Immature natural killer cell (primary cell): ENCODE measurements around the gene ZBTB20. TPM values are rescaled to one million over a fixed set of nuclear protein-coding genes. Genes with fewer than 3 reads are reported as not detected.

Source experiments
- DNase-seq, 3 donors: peaks; one replicate each; pipeline ENCODE4 v3.0.0; 2022; ENCODE audit warnings: mixed read lengths in 1 of 3
- H3K27ac Mint-ChIP-seq, 6 donors: one replicate each; pipeline ENCODE4 v1.8.0; 2020; ENCODE audit warnings: mixed read lengths in 6 of 6, mild to moderate bottlenecking in 5 of 6, inconsistent platforms in 4 of 6, moderate library complexity in 3 of 6
- H3K27me3 Mint-ChIP-seq, 3 donors: one replicate each; pipeline ENCODE4 v1.8.0; 2020 to 2021; ENCODE audit warnings: low read depth in 3 of 3, mild to moderate bottlenecking in 3 of 3, mixed read lengths in 3 of 3, moderate library complexity in 3 of 3, inconsistent platforms in 1 of 3
- H3K36me3 Mint-ChIP-seq, 3 donors: one replicate each; pipeline ENCODE4 v1.8.0; 2020; ENCODE audit warnings: mixed read lengths in 3 of 3, inconsistent platforms in 2 of 3, mild to moderate bottlenecking in 2 of 3
- H3K4me1 Mint-ChIP-seq, 2 donors: one replicate each; pipeline ENCODE4 v1.8.0; 2020; ENCODE audit warnings: inconsistent platforms in 2 of 2, mild to moderate bottlenecking in 2 of 2, mixed read lengths in 2 of 2, moderate library complexity in 1 of 2
- H3K4me3 Mint-ChIP-seq, 5 donors: one replicate each; pipeline ENCODE4 v1.8.0; 2020; ENCODE audit warnings: mild to moderate bottlenecking in 5 of 5, mixed read lengths in 5 of 5, inconsistent platforms in 3 of 5, moderate library complexity in 3 of 5
- H3K9me3 Mint-ChIP-seq, 6 donors: one replicate each; pipeline ENCODE4 v1.8.0; 2020; ENCODE audit warnings: mild to moderate bottlenecking in 6 of 6, mixed read lengths in 6 of 6, inconsistent platforms in 4 of 6, moderate library complexity in 3 of 6
- polyA plus RNA-seq, 3 donors: library from polyadenylated mRNA; unstranded; fragments of 300-500 nt; fragmentation: Illumina TruSeq; gene quantifications; one replicate each; pipeline ENCODE4 v1.2.3, GENCODE V29; 2021

Gene ZBTB20
- polyA plus RNA-seq, 3 donors from 2014 or later: 7.2 to 21.3 (median 16.5) TPM

- Mint-ChIP-seq H3K36me3 (peaks cover 0 to 3% (median 0%) of the 10 kb centered on the region in 3 donors), H3K27me3 (peaks cover 0 to 8% (median 2%) of the 10 kb centered on the region in 3 donors), H3K4me3 (no peak overlapping the region), H3K4me1 (peaks cover 11 to 15% of the 10 kb centered on the region in 2 donors), H3K27ac (no peak overlapping the region), H3K9me3 (no peaks in the 10 kb centered on the region)
- DNase-seq: no peak
Measured at GRCh38 chr3:114504941-114505628, 642.0 kb downstream of the ZBTB20 start.

- peaks cover 4 to 11% (median 8%) of the 10 kb centered on the region in 3 donors for H3K27me3 Mint-ChIP-seq
- H3K27ac Mint-ChIP-seq: no peak overlapping the region
- peaks cover 0 to 8% (median 8%) of the 10 kb centered on the region in 3 donors for H3K36me3 Mint-ChIP-seq
- DNase-seq: no peak
- no peak overlapping the region for H3K4me3 Mint-ChIP-seq
- no peaks in the 10 kb centered on the region for H3K9me3 Mint-ChIP-seq
- peaks cover 20 to 26% of the 10 kb centered on the region in 2 donors for H3K4me1 Mint-ChIP-seq
Measured at GRCh38 chr3:114502204-114502603, 644.9 kb downstream of the ZBTB20 start.

- DNase-seq: peak; percentile 44 to 56 (median 44)
- Mint-ChIP-seq H3K36me3 (peaks cover 5 to 14% (median 8%) of the 10 kb centered on the region in 3 donors), H3K9me3 (no peaks in the 10 kb centered on the region), H3K4me1 (peaks cover 20 to 26% of the 10 kb centered on the region in 2 donors), H3K27me3 (peaks cover 4 to 11% (median 8%) of the 10 kb centered on the region in 3 donors), H3K27ac (peak overlapping the region in 1 of 6 donors; percentile 48), H3K4me3 (peak overlapping the region; percentile 2 to 50 (median 16))
Measured at GRCh38 chr3:114499976-114500375, 647.1 kb downstream of the ZBTB20 start.

DNA sequence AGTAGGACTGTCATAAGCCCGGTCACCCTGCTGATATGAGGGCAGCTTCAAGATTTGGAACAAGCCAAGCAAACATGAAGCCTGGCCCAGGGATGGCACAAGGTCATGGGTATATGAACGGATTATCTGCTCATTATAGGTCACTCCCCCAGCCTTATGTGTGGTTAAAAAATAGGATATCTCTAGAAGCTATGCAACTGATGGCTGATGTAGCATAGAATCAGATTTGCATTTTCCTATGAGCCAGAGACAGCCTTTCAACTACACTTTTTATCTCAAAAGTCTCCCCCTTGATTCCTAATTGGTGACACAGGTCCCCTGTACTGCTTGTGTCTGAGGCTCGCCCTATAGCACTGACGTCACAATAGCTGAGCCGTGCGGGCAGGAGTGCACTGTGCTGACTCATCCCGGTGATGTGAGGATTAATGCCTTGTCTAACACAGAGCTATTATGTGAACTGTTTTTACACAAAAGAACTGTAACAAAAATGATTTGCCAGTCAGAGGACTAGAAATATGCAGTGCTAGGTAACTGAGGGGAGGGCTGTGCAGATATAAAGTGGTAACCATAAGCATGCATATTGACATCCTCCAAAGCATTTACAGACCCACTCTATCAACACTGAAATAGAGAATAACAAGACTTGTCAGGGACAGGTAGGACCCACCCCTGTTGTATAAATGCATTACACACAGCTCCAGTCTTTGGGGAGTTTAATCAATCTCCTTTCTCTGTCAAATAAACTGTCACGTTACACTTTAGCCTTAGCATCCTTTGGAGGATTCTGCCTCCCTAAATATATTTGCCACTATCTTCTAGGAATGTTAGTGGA, 648.3 kb downstream of the ZBTB20 start:
- no peak for DNase-seq
- Mint-ChIP-seq H3K36me3 (peaks cover 5 to 14% (median 10%) of the 10 kb centered on the region in 3 donors), H3K4me1 (peaks cover 20 to 26% of the 10 kb centered on the region in 2 donors), H3K27ac (no peak overlapping the region), H3K27me3 (peaks cover 4 to 9% (median 8%) of the 10 kb centered on the region in 3 donors), H3K4me3 (no peak overlapping the region), H3K9me3 (no peaks in the 10 kb centered on the region)

GRCh38 chr3:114496874-114497273, 650.2 kb downstream of the ZBTB20 start:
- Mint-ChIP-seq H3K9me3 (no peaks in the 10 kb centered on the region), H3K27me3 (peaks cover 4 to 8% (median 6%) of the 10 kb centered on the region in 3 donors), H3K4me1 (peaks cover 18 to 22% of the 10 kb centered on the region in 2 donors), H3K4me3 (no peak overlapping the region), H3K27ac (no peak overlapping the region), H3K36me3 (peaks cover 5 to 14% (median 10%) of the 10 kb centered on the region in 3 donors)
- no peak for DNase-seq

DNA sequence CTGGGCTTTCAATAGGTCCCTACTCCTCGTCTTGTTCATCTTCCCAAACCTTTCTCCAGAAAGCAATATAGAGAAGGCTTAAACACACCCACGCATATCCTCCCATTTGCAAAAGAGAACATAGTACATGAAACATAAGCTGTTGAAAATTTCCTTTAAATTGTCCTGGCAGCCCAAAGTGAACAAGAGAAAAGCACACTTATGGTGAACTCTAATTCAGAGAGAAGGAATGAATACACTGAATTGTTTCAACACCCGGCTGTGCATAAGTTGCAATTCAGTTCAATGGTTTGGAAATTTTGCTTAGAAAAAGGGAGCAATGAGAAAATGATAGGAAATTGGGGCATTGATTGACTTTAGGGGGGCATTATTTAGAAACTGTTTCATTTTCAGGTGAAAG, 650.6 kb downstream of the ZBTB20 start:
- no peak for DNase-seq
- Mint-ChIP-seq H3K4me3 (no peak overlapping the region), H3K27ac (no peak overlapping the region), H3K9me3 (no peaks in the 10 kb centered on the region), H3K27me3 (peaks cover 4 to 8% (median 5%) of the 10 kb centered on the region in 3 donors), H3K36me3 (peaks cover 5 to 14% (median 10%) of the 10 kb centered on the region in 3 donors), H3K4me1 (peaks cover 18 to 21% of the 10 kb centered on the region in 2 donors)

- DNase-seq: no peak
- no peaks in the 10 kb centered on the region for H3K9me3 Mint-ChIP-seq
- H3K27me3 Mint-ChIP-seq: peaks cover 4 to 8% (median 5%) of the 10 kb centered on the region in 3 donors
- H3K36me3 Mint-ChIP-seq: peaks cover 5 to 14% (median 10%) of the 10 kb centered on the region in 3 donors
- no peak overlapping the region for H3K27ac Mint-ChIP-seq
- no peak overlapping the region for H3K4me3 Mint-ChIP-seq
- H3K4me1 Mint-ChIP-seq: peaks cover 18 to 21% of the 10 kb centered on the region in 2 donors
Measured at GRCh38 chr3:114496021-114496434, 651.1 kb downstream of the ZBTB20 start.

GRCh38 chr3:114494498-114494897, 652.6 kb downstream of the ZBTB20 start:
- Mint-ChIP-seq H3K4me3 (no peak overlapping the region), H3K9me3 (no peaks in the 10 kb centered on the region), H3K27ac (no peak overlapping the region), H3K4me1 (peaks cover 9% of the 10 kb centered on the region in 2 donors), H3K36me3 (peaks cover 5 to 14% (median 10%) of the 10 kb centered on the region in 3 donors), H3K27me3 (peaks cover 1 to 8% (median 3%) of the 10 kb centered on the region in 3 donors)
- DNase-seq: no peak

DNA sequence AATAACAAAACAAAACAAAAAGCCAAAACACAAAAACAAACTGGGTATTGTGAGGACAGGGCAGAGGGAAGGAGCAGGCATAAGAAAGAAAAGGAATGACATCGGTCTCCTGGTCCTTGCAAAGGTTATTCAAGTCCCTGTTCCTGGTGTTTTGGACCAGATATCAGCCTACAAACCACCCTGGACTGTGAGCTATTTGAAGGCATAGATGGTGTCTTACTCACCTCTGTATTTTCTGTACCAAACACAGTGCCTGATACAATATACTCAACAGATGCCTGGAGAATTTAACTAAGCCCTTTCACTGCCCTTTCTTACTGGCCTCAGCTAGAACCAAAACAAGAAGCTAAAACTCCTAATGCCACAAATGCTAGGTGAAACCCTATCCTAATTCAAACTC, 656.3 kb downstream of the ZBTB20 start:
- no peak overlapping the region for H3K27ac Mint-ChIP-seq
- H3K36me3 Mint-ChIP-seq: peaks cover 0 to 4% (median 0%) of the 10 kb centered on the region in 3 donors
- no peaks in the 10 kb centered on the region for H3K4me1 Mint-ChIP-seq
- H3K9me3 Mint-ChIP-seq: no peaks in the 10 kb centered on the region
- H3K27me3 Mint-ChIP-seq: no peaks in the 10 kb centered on the region
- DNase-seq: no peak
- H3K4me3 Mint-ChIP-seq: no peak overlapping the region

GRCh38 chr3:114487502-114487901, 659.6 kb downstream of the ZBTB20 start:
- Mint-ChIP-seq H3K4me3 (no peak overlapping the region), H3K36me3 (no peaks in the 10 kb centered on the region), H3K27me3 (peaks cover 0 to 2% (median 0%) of the 10 kb centered on the region in 3 donors), H3K27ac (no peak overlapping the region), H3K9me3 (no peaks in the 10 kb centered on the region), H3K4me1 (no peaks in the 10 kb centered on the region)
- no peak for DNase-seq

DNA sequence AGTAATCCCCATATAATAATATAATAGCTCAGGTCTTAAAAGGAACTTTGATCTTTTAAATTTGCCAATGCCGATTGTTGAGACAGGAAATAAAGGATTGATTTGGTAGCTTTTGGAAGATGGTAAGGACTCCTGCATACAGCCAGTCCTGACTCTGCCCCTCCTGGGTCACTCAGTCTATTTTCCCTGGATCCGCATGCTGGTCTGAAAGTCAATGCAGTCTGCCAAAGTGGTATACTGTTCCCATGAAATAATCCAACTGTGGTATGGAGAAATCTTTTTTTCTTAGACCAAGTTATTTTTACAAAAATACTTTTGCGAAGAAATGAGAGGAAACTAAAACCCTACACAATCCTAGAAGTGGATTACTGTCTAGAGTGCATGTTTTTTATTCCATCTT, 662.2 kb downstream of the ZBTB20 start:
- Mint-ChIP-seq H3K4me1 (peaks cover 13 to 20% of the 10 kb centered on the region in 2 donors), H3K4me3 (no peak overlapping the region), H3K27ac (no peak overlapping the region), H3K36me3 (no peaks in the 10 kb centered on the region), H3K27me3 (peaks cover 0 to 2% (median 0%) of the 10 kb centered on the region in 3 donors), H3K9me3 (no peaks in the 10 kb centered on the region)
- no peak for DNase-seq

- peaks cover 0 to 2% (median 0%) of the 10 kb centered on the region in 3 donors for H3K27me3 Mint-ChIP-seq
- H3K36me3 Mint-ChIP-seq: no peaks in the 10 kb centered on the region
- H3K4me3 Mint-ChIP-seq: peak overlapping the region in 2 of 5 donors; percentile 3 to 10
- no peak overlapping the region for H3K27ac Mint-ChIP-seq
- no peaks in the 10 kb centered on the region for H3K9me3 Mint-ChIP-seq
- no peak for DNase-seq
- peaks cover 13 to 20% of the 10 kb centered on the region in 2 donors for H3K4me1 Mint-ChIP-seq
Measured at GRCh38 chr3:114481113-114481512, 666.0 kb downstream of the ZBTB20 start.

DNA sequence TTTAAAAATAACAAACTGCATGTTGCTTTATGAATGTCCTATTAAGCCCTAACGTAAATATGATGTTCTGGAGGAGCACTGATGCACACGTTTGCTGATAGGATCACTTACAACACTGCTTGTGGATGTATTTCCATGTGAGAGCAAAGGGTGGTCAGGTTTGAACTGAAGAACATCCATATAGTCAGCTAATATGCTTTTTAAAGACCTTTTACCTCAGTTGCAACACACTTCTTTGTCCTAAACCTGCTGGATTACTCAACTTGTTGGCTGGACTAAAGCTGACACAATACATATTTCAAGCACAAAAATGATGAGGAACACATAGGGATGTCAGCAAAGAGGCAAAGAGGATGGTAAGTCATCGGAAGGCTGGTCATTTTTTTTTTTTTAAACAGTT, 666.6 kb downstream of the ZBTB20 start:
- peaks cover 0 to 2% (median 0%) of the 10 kb centered on the region in 3 donors for H3K27me3 Mint-ChIP-seq
- DNase-seq: no peak
- no peak overlapping the region for H3K27ac Mint-ChIP-seq
- no peaks in the 10 kb centered on the region for H3K36me3 Mint-ChIP-seq
- peaks cover 13 to 20% of the 10 kb centered on the region in 2 donors for H3K4me1 Mint-ChIP-seq
- H3K4me3 Mint-ChIP-seq: no peak overlapping the region
- no peaks in the 10 kb centered on the region for H3K9me3 Mint-ChIP-seq

DNA sequence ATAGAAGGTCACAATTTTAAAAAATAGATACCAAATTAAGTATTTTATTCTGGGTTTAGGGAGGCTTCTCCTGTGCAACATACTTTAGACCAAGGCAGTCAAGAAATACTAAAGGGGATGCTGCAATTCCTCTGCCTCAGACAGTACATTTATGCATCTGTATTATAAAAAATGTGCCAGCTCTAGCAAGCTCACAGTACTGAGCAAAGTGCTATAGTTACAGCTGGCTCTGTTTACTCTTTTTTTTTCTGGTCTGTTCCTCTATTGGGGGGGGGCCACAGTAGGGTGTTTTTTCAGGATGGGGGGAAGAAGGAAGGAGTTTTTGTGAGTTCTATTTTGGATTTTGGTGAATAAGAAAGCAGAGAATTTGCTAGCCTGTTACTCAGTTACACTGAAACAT, 668.3 kb downstream of the ZBTB20 start:
- H3K9me3 Mint-ChIP-seq: no peaks in the 10 kb centered on the region
- no peak overlapping the region for H3K4me3 Mint-ChIP-seq
- peaks cover 13 to 20% of the 10 kb centered on the region in 2 donors for H3K4me1 Mint-ChIP-seq
- no peak for DNase-seq
- no peaks in the 10 kb centered on the region for H3K36me3 Mint-ChIP-seq
- H3K27me3 Mint-ChIP-seq: peaks cover 0 to 2% (median 0%) of the 10 kb centered on the region in 3 donors
- no peak overlapping the region for H3K27ac Mint-ChIP-seq
